ENCODE results near the gene SLC66A3.

Gene SLC66A3

GRCh38 chr2:11140492-11140891, 14.8 kb upstream of the SLC66A3 start:
- no peak for DNase-seq

GRCh38 chr2:11141319-11141718, 13.9 kb upstream of the SLC66A3 start:
- no peak for DNase-seq

- no peak for DNase-seq
Measured at GRCh38 chr2:11142330-11142729, 12.9 kb upstream of the SLC66A3 start.

- no peak for DNase-seq
Measured at GRCh38 chr2:11142987-11143386, 12.3 kb upstream of the SLC66A3 start.

GRCh38 chr2:11144077-11144737, 11.1 kb upstream of the SLC66A3 start:
- no peak for DNase-seq

GRCh38 chr2:11144738-11145079, 10.6 kb upstream of the SLC66A3 start:
- no peak for DNase-seq

GRCh38 chr2:11145350-11145749, 9.9 kb upstream of the SLC66A3 start:
- DNase-seq: no peak

- DNase-seq: no peak
Measured at GRCh38 chr2:11146076-11146475, 9.2 kb upstream of the SLC66A3 start.

GRCh38 chr2:11147263-11147662, 8.0 kb upstream of the SLC66A3 start:
- DNase-seq: no peak

GRCh38 chr2:11152591-11152990, 2.7 kb upstream of the SLC66A3 start:
- DNase-seq: no peak

- no peak for DNase-seq
Measured at GRCh38 chr2:11154016-11154922, 998 bp upstream of the SLC66A3 start.

GRCh38 chr2:11154923-11155380, 315 bp upstream of the SLC66A3 start:
- peak; percentile 98 for DNase-seq

GRCh38 chr2:11156396-11157075, 1.3 kb downstream of the SLC66A3 start:
- DNase-seq: no peak

- DNase-seq: no peak
Measured at GRCh38 chr2:11157296-11157695, 2.0 kb downstream of the SLC66A3 start.

- no peak for DNase-seq
Measured at GRCh38 chr2:11157731-11158130, 2.5 kb downstream of the SLC66A3 start.

GRCh38 chr2:11158916-11159573, 3.8 kb downstream of the SLC66A3 start:
- no peak for DNase-seq

GRCh38 chr2:11159574-11160170, 4.4 kb downstream of the SLC66A3 start:
- DNase-seq: no peak

GRCh38 chr2:11160256-11160655, 5.0 kb downstream of the SLC66A3 start:
- DNase-seq: no peak

- peak; percentile 48 for DNase-seq
Measured at GRCh38 chr2:11160731-11161455, 5.6 kb downstream of the SLC66A3 start.

- DNase-seq: no peak
Measured at GRCh38 chr2:11161747-11162146, 6.5 kb downstream of the SLC66A3 start.

GRCh38 chr2:11163439-11164317, 8.4 kb downstream of the SLC66A3 start:
- DNase-seq: no peak
